IMR-90 (cell line): ENCODE data around the gene PCIF1. TPM values are rescaled to one million over a fixed set of nuclear protein-coding genes. Genes with fewer than 3 reads are reported as not detected.

ENCODE experiments used
- ATAC-seq: fragments of 200-7000 bp; cut with Tn5 transposase; 2 replicates; pipeline ENCODE4 v1.9.1; 2020; ENCODE audit warnings: low read depth, mild to moderate bottlenecking, moderate library complexity
- BruUV-seq: library from RNA; stranded (reverse); fragments of 400-500 nt; replicated peaks from 2 replicates; lab custom pipeline; 2021; lab: Mats Ljungman, UMichigan
- CTCF ChIA-PET: fragments of 300-600 bp; formaldehyde crosslinking; extraction: SDS; loops from one replicate; lab custom pipeline; 2021; ENCODE audit warnings: antibody characterized with exemption; lab: Yijun Ruan, JAX
- POLR2A ChIA-PET: fragments of 300-600 bp; sonication (Branson Sonifier 250); formaldehyde crosslinking; loops from one replicate; lab custom pipeline; 2022; ENCODE audit warnings: antibody characterized with exemption; ENCODE audit not compliant: unreplicated experiment; lab: Charles Lee
- DNase-seq: peaks from one replicate; pipeline ENCODE4 v3.0.0; 2013
- H2AFZ ChIP-seq: replicated peaks from 2 replicates; pipeline ENCODE3; 2013; ENCODE audit warnings: low read length, mild to moderate bottlenecking; ENCODE audit not compliant: poor library complexity
- H2AK5ac ChIP-seq: 2 replicates; pipeline ENCODE4 v1.6.1; 2013; ENCODE audit warnings: low read depth, low read length, inconsistent platforms
- H2AK9ac ChIP-seq: replicated peaks from 2 replicates; pipeline ENCODE3; 2013; ENCODE audit warnings: mild to moderate bottlenecking, low read depth, low read length, moderate library complexity; ENCODE audit not compliant: poor library complexity
- H2BK120ac ChIP-seq: 2 replicates; pipeline ENCODE4 v1.6.1; 2013; ENCODE audit warnings: low read depth, low read length, inconsistent platforms
- H2BK15ac ChIP-seq: 3 replicates; pipeline ENCODE4 v1.6.1; 2013; ENCODE audit warnings: low read depth, low read length, inconsistent platforms
- H2BK20ac ChIP-seq: 2 replicates; pipeline ENCODE4 v1.6.1; 2013; ENCODE audit warnings: low read depth, mild to moderate bottlenecking, inconsistent platforms, low read length, moderate library complexity
- H2BK5ac ChIP-seq: 2 replicates; pipeline ENCODE4 v1.6.1; 2013; ENCODE audit warnings: mild to moderate bottlenecking, low read depth, low read length, inconsistent platforms; ENCODE audit not compliant: poor library complexity, severe bottlenecking
- H3K14ac ChIP-seq: replicated peaks from 2 replicates; pipeline ENCODE4 v1.6.1; 2013; ENCODE audit warnings: low read depth, low read length, inconsistent platforms
- H3K18ac ChIP-seq: 2 replicates; pipeline ENCODE4 v1.6.1; 2013; ENCODE audit warnings: low read depth, low read length, control low read depth
- H3K23ac ChIP-seq: 2 replicates; pipeline ENCODE4 v1.6.1; 2013; ENCODE audit warnings: low read depth, low read length, inconsistent platforms
- H3K27ac ChIP-seq: 2 replicates; pipeline ENCODE4 v1.5.1; 2013; ENCODE audit warnings: mild to moderate bottlenecking, control low read depth, low read length; ENCODE audit not compliant: insufficient read depth
- H3K27me3 ChIP-seq: 2 replicates; pipeline ENCODE4 v1.6.1; 2013; ENCODE audit warnings: low read length; ENCODE audit not compliant: control insufficient read depth, insufficient read depth
- H3K36me3 ChIP-seq: 2 replicates; pipeline ENCODE4 v1.6.1; 2013; ENCODE audit warnings: low read length, mixed read lengths; ENCODE audit not compliant: control insufficient read depth, insufficient read depth
- H3K4ac ChIP-seq: 2 replicates; pipeline ENCODE4 v1.6.1; 2013; ENCODE audit warnings: low read depth, low read length, inconsistent platforms
- H3K4me1 ChIP-seq: 2 replicates; pipeline ENCODE4 v1.6.1; 2013; ENCODE audit warnings: low read length, mixed read lengths; ENCODE audit not compliant: control insufficient read depth, insufficient read depth
- H3K4me2 ChIP-seq: 2 replicates; pipeline ENCODE4 v1.6.1; 2013; ENCODE audit warnings: low read depth, mild to moderate bottlenecking, control low read depth, low read length, moderate library complexity
- H3K4me3 ChIP-seq: 2 replicates; pipeline ENCODE4 v1.5.1; 2013; ENCODE audit warnings: low read depth, mild to moderate bottlenecking, control low read depth, low read length, moderate library complexity; ENCODE audit not compliant: insufficient read depth
- H3K56ac ChIP-seq: 2 replicates; pipeline ENCODE4 v1.6.1; 2013; ENCODE audit warnings: low read length, inconsistent platforms; ENCODE audit not compliant: insufficient read depth; ENCODE audit errors: extremely low read depth
- H3K79me1 ChIP-seq, 2 experiments: 2 replicates each; pipeline ENCODE4 v1.6.1; 2013; ENCODE audit warnings: low read length in 2 of 2, inconsistent platforms in 1 of 2, low read depth in 1 of 2
- H3K9ac ChIP-seq: 2 replicates; pipeline ENCODE4 v1.6.1; 2013; ENCODE audit warnings: low read depth, low read length, control low read depth
- H3K9me1 ChIP-seq: 2 replicates; pipeline ENCODE4 v1.6.1; 2013; ENCODE audit warnings: low read length, inconsistent platforms; ENCODE audit not compliant: insufficient read depth
- H3K9me3 ChIP-seq: 2 replicates; pipeline ENCODE4 v1.6.1; 2013; ENCODE audit warnings: low read length; ENCODE audit not compliant: control insufficient read depth, insufficient read depth
- H4K20me1 ChIP-seq: 2 replicates; pipeline ENCODE4 v1.6.1; 2013; ENCODE audit warnings: low read length, inconsistent platforms; ENCODE audit not compliant: insufficient read depth
- H4K5ac ChIP-seq: 2 replicates; pipeline ENCODE4 v1.6.1; 2013; ENCODE audit warnings: mild to moderate bottlenecking, low read depth, low read length, control low read depth
- H4K8ac ChIP-seq, 2 experiments: 2 replicates each; pipeline ENCODE4 v1.6.1; 2013; ENCODE audit warnings: low read depth in 2 of 2, low read length in 2 of 2, control low read depth in 1 of 2, inconsistent platforms in 1 of 2
- H4K91ac ChIP-seq: 2 replicates; pipeline ENCODE4 v1.6.1; 2013; ENCODE audit warnings: low read depth, low read length, inconsistent platforms; ENCODE audit not compliant: insufficient read depth
- CEBPB ChIP-seq: IDR thresholded peaks from 2 replicates; pipeline ENCODE4 v1.6.1; 2012; ENCODE audit warnings: low read depth, low read length, improper control_type of control experiment
- CHD1 ChIP-seq: IDR thresholded peaks from 2 replicates; pipeline ENCODE4 v1.6.1; 2012; ENCODE audit warnings: low read depth, low read length, improper control_type of control experiment
- CTCF ChIP-seq: conservative IDR thresholded peaks from 2 replicates; pipeline ENCODE4 v1.5.1; 2012; ENCODE audit warnings: mild to moderate bottlenecking, low read depth, low read length, improper control_type of control experiment
- ELK1 ChIP-seq: fragments of 150-350 bp; IDR thresholded peaks from 2 replicates; pipeline ENCODE4 v1.6.1; 2016; ENCODE audit warnings: low read depth, mild to moderate bottlenecking, low read length, moderate library complexity, borderline replicate concordance
- FOS ChIP-seq: fragments of 150-350 bp; IDR thresholded peaks from 2 replicates; pipeline ENCODE4 v1.6.1; 2016; ENCODE audit warnings: low read depth, low read length
- MAFK ChIP-seq: IDR thresholded peaks from 2 replicates; pipeline ENCODE4 v1.6.1; 2012; ENCODE audit warnings: low read depth, low read length, improper control_type of control experiment
- MAZ ChIP-seq: IDR thresholded peaks from 2 replicates; pipeline ENCODE4 v1.6.1; 2012; ENCODE audit warnings: low read depth, mild to moderate bottlenecking, low read length, improper control_type of control experiment, moderate library complexity, borderline replicate concordance
- NFE2L2 ChIP-seq: fragments of 150-350 bp; IDR thresholded peaks from 2 replicates; pipeline ENCODE4 v1.6.1; 2016; ENCODE audit warnings: low read depth, mild to moderate bottlenecking, low read length
- POLR2A ChIP-seq: IDR thresholded peaks from 2 replicates; pipeline ENCODE4 v1.6.1; 2012; ENCODE audit warnings: mild to moderate bottlenecking, low read depth, low read length
- RAD21 ChIP-seq: IDR thresholded peaks from 2 replicates; pipeline ENCODE4 v1.6.1; 2012; ENCODE audit warnings: low read length, improper control_type of control experiment
- RCOR1 ChIP-seq: IDR thresholded peaks from 2 replicates; pipeline ENCODE4 v1.6.1; 2012; ENCODE audit warnings: mild to moderate bottlenecking, low read length, improper control_type of control experiment; ENCODE audit not compliant: insufficient replicate concordance
- RFX5 ChIP-seq: IDR thresholded peaks from 2 replicates; pipeline ENCODE4 v1.8.0; 2012; ENCODE audit warnings: low read depth, mild to moderate bottlenecking, low read length, moderate library complexity
- SMC3 ChIP-seq: fragments of 150-350 bp; IDR thresholded peaks from 2 replicates; pipeline ENCODE4 v1.6.1; 2016; ENCODE audit warnings: low read depth, mild to moderate bottlenecking, antibody characterized with exemption, low read length, moderate library complexity
- USF2 ChIP-seq: fragments of 150-350 bp; IDR thresholded peaks from 2 replicates; pipeline ENCODE4 v1.6.1; 2017; ENCODE audit warnings: mild to moderate bottlenecking, antibody characterized with exemption, low read length, low read depth
- WGBS, 2 experiments: methylation state at CpG; one replicate each; pipeline versions ENCODE4 v1.1.5 to v1.1.7; 2013; ENCODE audit warnings: missing lambda C conversion rate in 2 of 2; ENCODE audit not compliant: insufficient read length in 1 of 2; ENCODE audit errors: extremely low coverage in 2 of 2; 5-methylcytosine and 5-hydroxymethylcytosine counted together
- dilution Hi-C: fragments of 300-500 bp; cut with HindIII; formaldehyde crosslinking; loops from one replicate; pipeline ENCODE4 v1.14.3; 2018; ENCODE audit warnings: low sequenced_read_pairs; ENCODE audit not compliant: unreplicated experiment
- in situ Hi-C: fragments of 300-500 bp; cut with MboI; formaldehyde crosslinking; loops from 3 replicates; pipeline ENCODE4 v1.14.3; 2019; ENCODE audit warnings: low sequenced_read_pairs, inconsistent platforms, mixed read lengths
- intact Hi-C: fragments of 100-400 bp; cut with micrococcal nuclease; formaldehyde crosslinking; loops from 2 replicates; pipeline ENCODE4 v1.10.0; 2022
- polyA plus RNA-seq, 3 experiments: library from polyadenylated mRNA; depleted of rRNA; stranded (reverse); fragments of >200 nt; gene quantifications; 2 replicates each; pipeline ENCODE4 v1.2.3, GENCODE V29; 2012; ENCODE audit warnings: low replicate concordance in 1 of 3
- total RNA-seq: library from RNA; depleted of rRNA; stranded (reverse); fragments of >200 nt; gene quantifications from 2 replicates; pipeline ENCODE4 v1.2.3, GENCODE V29; 2012

The PCIF1 gene
- total and polyA plus RNA-seq, 2 of the 4 experiments (the other 2 are of a cell fraction), result 5.4 to 18.3 TPM

DNA sequence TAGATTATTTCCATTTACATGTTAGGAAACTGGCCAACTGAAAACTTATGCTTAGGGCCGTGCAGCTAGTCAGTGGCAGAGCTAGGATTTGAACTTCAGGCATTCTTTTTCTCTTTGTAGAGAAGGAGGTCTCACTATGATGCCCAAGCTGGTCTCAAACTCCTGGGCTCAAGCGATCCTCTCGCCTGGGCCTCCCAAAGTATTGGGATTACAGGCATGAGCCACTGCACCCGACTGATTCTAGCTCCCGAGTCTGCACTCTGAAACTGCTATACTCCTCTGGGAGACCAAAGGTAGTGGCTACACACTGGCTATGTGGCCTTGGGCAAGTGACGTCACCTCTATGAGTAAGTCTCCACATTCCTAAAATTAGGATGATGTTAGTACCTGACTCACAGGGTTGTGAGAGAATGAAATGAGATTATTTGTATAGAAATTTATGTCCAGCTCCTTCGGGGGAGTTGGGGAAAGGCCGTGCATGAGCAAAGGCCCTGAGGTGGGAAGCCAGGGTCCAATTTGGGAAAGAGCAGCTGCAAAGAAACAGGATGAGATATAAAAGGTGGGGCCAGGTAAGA is 28.9 kb upstream of the PCIF1 start:
- dilution Hi-C loops (no loop called here), in situ Hi-C loops (loop anchor here (25.0 kb wide), 1 partner anchor 568 kb away; the partner anchor contains the start of gene SDC4), intact Hi-C loops (no loop called here)
- ChIA-PET CTCF (interaction anchor here (1.3 to 1.5 kb wide), 2 partner anchors 14 to 15 kb away, joined by 3 read pairs; no protein-coding TSS in a partner anchor), POLR2A (interaction anchor here (0.9 to 1.1 kb wide), 4 partner anchors 9 to 28 kb away, joined by 3 to 6 read pairs (median 4); no protein-coding TSS in a partner anchor)
- Histone ChIP-seq H4K5ac (peak overlapping the region; percentile 8; the same call in 1 of the 2 replicates), H3K4ac (peak overlapping the region; percentile 46; the same call in 1 of the 2 replicates), H3K36me3 (peaks cover 40% of the 10 kb centered on the region; the same call in 1 of the 2 replicates), H2BK5ac (no peak overlapping the region), H3K9me1 (peaks cover 19% of the 10 kb centered on the region), H3K4me2 (no peak overlapping the region), H3K9ac (no peak overlapping the region), H3K27ac (no peak overlapping the region), H4K20me1 (peaks cover 5% of the 10 kb centered on the region; the same call in 1 of the 2 replicates), H3K9me3 (no peaks in the 10 kb centered on the region), H3K4me1 (peaks cover 3% of the 10 kb centered on the region), H3K56ac (no peak overlapping the region), H3K14ac (0 out of 2 replicates have a peak overlapping the region, but pooled peaks have one; percentile 68), H3K4me3 (no peak overlapping the region), H2BK120ac (peak overlapping the region; percentile 75; the same call in 1 of the 2 replicates), H2AK9ac (peak overlapping the region; percentile 23), H4K91ac (no peak overlapping the region; the same call in 1 of the 2 replicates), H3K18ac (no peak overlapping the region), H3K79me1 (peaks cover 0 to 14% of the 10 kb centered on the region in 2 experiments; a peak in 2 of 4 replicates), H3K27me3 (no peaks in the 10 kb centered on the region), H2BK20ac (peak overlapping the region; percentile 37; the same call in 1 of the 2 replicates), H2AK5ac (peak overlapping the region; percentile 8; the same call in 1 of the 2 replicates), H4K8ac (peak overlapping the region in 1 of 2 experiments; percentile 51; a peak in 2 of 4 replicates), H2BK15ac (no peak overlapping the region), H3K23ac (0 out of 2 replicates have a peak overlapping the region, but pooled peaks have one; percentile 57), H2AFZ (no peak overlapping the region)
- BruUV-seq, result no TSS peak
- ATAC-seq (peak; percentile 64), DNase-seq (peak; percentile 90)
- 80% methylated on average over 1 of the region's 8 CpGs; no CpG with 5 or more reads in 1 of the 2 experiments for WGBS, 2 experiments
- TF ChIP-seq USF2, result no peak
- no peak for TF ChIP-seq RAD21
- TF ChIP-seq MAFK, result no peak
- no peak for TF ChIP-seq CHD1
- TF ChIP-seq MAZ, result no peak
- no peak for TF ChIP-seq CTCF
- no peak for TF ChIP-seq CEBPB
- TF ChIP-seq ELK1, result no peak
- TF ChIP-seq SMC3, result no peak
- TF ChIP-seq RCOR1, result peak; percentile 31
- TF ChIP-seq POLR2A, result no peak
- TF ChIP-seq RFX5, result no peak
- TF ChIP-seq NFE2L2, result no peak
- TF ChIP-seq FOS, result peak; percentile 42; the same call in 1 of the 2 replicates
